NCI-H2081 (cell line): ENCODE data around the gene PKN1.
A peak's percentile ranks its signal among the peaks of the same experiment; 100 is the strongest.

Source experiments
- DNase-seq, 2 experiments: peaks; one replicate each; lab custom pipeline; 2025; lab: John Stamatoyannopoulos, UW

The PKN1 gene

GRCh38 chr19:14467391-14467790 lies 34.3 kb downstream of the PKN1 start:
- no peak for DNase-seq

DNA sequence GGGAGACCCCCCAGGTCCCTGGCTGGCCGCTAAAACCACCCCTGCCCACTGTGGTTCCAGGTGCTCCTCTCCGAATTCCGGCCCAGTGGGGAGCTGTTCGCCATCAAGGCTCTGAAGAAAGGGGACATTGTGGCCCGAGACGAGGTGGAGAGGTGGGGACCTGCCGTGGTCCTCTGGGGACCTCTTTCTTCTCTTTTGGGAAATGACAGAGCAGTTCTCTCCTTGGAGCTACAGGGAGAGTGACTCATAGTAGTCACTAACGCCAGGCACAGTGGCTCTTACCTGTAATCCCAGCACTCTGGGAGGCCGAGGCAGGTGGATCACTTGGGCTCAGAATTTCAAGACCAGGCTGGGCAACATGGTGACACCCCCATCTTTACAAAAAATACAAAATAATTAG lies 34.7 kb downstream of the PKN1 start:
- peak in 1 of 2 experiments; percentile 31 for DNase-seq

GRCh38 chr19:14470031-14470876 lies 37.1 kb downstream of the PKN1 start:
- DNase-seq = no peak

- no peak for DNase-seq
These were observed 38.5 kb downstream of the PKN1 start for GRCh38 chr19:14471436-14472187.

GRCh38 chr19:14472202-14472938 lies 39.3 kb downstream of the PKN1 start:
- peak; percentile 58 to 63 for DNase-seq

DNA sequence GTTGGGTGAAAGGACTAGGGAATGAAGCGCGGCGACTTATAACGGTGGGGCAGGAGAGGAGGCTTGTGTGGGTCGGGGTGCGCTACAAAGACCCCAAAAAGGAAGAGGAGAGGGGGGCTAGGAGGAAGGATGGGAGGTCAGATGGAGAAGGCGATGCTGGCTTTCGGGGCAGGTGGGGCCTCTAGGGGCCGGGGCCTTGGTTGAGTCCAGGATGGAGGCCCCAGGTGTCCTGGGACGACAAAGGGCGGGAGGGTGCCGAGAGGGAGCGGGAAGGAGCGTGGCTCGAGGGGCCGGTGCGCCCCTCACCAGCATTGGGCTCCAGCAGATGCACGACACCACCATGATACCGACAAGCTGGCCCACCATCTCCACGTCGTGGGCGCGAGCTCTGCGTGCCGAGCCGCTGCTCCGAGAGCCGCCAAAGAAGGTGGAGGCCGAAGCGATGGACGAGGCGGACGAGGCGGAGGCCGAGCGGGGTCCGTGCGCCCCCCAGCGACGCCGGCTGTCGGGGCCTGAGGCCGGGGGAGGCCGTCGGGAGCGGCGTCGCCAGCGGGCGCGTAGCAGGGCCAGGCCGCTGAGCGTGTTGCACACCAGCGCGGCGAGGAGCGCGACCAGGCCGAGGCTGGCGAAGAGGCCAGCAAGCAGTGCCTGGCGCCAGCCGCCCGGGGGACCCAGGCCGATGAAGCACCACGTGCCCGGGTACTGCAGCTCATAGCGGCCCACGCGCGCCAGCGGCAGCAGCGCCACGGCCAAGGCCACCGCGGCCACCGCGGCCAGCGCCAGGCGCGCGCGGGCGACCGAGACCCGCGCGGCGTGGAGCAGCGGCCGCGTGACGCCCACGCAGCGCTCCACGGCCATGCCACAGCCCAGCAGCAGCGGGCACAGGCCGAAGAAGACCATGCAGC lies 40.2 kb downstream of the PKN1 start:
- no peak for DNase-seq

DNA sequence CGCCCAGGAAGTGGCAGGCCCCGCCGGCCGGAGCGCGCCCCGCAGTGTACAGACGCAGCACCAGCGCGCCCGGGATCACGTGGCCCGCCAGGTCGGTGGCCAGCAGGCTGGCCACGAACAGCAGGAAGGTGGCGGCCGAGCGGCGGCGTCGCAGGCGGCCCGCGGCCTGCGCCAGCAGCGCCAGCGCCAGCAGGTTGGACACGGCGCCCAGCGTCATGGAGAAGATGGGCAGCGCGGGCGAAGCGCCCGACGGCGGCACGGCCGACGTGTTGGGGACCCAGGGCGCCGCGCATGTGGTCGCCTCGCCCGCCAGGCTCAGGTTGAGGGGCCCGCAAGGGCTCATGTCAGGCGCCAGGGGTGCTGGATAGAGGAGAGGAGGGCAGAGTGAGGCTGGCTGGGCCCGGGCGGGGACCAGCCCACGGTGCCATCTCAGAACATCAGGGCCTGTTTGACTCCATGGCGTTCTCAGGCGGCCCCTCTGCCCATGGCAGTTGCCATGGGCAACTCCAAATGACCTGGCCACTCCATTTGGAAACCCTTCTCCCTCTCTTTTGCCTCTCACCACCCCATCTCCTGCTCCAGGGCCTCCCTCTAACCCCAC lies 41.0 kb downstream of the PKN1 start:
- peak in 1 of 2 experiments; percentile 27 for DNase-seq

GRCh38 chr19:14474827-14475226 lies 41.7 kb downstream of the PKN1 start:
- DNase-seq = no peak

- DNase-seq = no peak
These were observed 42.4 kb downstream of the PKN1 start, which contains the start of gene PTGER1 for GRCh38 chr19:14475251-14476073. TSS of gene PTGER1 (minus strand) at chr19:14475354. CDS start at chr19:14474320, 1,034 bp downstream.

GRCh38 chr19:14476327-14476672 lies 43.2 kb downstream of the PKN1 start:
- DNase-seq = no peak

DNA sequence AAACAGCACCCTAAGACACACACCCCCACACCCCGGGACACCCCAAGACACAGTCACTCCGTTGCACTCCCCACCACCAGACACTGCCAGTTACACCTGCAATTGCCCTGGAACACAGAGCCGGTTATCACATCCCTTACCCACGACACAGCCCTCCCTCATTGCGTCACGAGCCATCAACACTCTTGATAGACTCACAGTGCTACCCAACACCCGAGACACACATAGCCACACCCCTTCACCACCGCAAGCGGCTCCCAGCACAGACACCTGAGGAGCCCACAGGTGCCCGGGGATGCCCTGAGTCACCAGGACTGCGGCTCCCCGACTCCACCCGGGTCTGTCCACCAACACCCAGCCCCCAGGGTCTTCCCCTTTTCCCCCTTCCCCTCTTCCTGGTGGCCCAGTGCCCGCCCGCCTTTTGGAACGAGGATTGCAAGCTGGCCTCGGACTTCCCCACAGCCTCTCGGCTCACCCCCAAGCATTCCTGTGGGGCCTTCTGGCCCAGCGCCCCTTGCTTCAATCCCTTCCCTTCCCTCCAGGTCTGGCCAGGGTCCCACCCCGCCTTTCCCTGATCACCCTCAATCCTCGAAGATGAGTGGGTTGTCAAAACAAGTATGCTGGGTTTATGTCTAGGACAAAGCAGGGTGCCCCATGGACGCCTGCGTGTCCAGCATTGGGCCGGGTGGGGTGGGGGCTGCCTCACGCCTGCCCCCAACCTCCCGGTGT lies 43.7 kb downstream of the PKN1 start:
- peak in 1 of 2 experiments; percentile 7 for DNase-seq

DNA sequence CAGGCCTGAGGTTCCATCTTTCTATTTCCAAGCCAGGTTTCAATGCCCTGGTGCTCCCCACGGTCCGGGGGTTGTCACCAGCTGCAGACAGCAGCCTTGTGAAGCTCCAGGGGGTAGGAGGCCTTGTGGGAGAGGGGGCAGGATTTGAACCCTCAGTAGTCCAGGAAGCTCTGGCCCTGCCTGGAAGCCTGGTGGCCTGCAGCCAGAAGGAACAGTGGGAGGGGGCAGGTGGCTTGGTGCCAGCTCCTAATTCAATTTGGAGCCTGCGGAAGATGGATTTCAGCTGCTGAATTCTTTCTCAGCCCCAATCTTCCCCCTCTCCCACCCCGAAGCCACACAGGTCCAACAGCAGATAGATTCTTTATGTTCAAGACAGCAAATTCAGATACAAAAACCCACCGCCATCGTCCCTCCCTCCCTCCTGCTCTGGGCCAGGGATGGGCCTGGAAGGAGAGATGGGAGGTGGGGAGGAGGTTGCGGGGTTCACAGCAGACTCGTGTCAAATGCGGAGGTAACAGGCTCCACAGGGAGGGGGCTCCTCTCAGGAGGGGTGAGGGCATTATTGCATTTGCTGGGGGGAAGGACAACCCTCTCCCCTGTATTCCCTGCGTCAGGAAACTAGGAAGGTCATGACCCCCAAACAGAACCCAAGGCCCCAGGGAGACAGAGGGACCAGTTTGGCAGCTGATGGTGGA lies 44.5 kb downstream of the PKN1 start:
- DNase-seq = no peak

DNA sequence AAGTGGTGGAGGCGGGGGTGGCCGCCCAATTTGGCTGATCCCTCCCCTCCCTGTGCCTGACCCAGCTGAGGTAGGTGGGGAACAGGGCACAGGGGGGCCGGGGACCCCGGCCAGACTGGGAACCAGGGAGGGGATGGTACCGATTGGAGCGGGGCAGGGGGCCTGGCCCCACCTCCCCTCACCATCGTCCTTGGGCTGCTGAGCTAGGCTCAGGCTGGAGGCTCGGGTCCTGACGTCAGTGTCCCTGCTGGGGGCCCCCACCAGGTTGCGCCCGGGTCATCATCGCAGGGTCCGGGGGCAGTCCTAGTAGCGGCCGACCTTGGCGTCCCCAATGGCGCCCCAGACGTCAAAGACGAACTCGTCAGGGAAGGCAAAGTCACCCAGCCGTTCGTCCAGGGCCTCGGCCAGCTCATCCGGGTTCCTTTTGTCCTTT lies 45.0 kb downstream of the PKN1 start:
- no peak for DNase-seq

DNA sequence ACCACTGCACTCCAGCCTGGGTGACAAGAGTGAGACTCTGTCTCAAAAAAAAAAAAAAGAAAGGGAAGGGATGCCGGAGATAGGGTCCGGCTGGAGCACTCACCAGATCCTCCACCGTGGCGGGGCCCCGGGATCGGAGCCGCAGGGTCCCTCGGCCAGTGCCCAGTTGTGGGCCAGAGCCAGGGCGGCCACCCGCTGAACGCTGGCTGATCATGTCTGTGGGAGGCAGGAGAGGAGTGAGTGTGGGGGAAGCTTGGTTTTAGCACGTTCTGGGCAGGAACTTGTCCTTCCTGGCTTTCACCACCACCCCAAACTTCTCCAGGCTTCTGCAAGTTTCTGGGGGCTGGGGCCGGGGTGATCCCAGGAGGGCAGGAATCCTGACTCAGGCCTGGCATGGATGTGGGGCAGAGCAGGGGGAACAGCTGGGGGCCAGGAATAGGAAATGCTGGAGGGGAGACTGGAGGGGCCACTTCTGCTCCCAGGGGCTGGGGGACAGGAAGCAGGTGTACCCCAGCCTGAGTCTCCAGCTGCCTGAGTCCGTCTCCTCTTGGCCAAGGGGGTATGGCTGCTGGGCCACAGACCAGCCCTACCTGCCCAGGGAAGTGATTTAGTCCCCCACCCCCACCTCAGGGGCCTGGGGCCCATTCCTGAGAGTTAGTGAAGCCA lies 46.3 kb downstream of the PKN1 start:
- no peak for DNase-seq

DNA sequence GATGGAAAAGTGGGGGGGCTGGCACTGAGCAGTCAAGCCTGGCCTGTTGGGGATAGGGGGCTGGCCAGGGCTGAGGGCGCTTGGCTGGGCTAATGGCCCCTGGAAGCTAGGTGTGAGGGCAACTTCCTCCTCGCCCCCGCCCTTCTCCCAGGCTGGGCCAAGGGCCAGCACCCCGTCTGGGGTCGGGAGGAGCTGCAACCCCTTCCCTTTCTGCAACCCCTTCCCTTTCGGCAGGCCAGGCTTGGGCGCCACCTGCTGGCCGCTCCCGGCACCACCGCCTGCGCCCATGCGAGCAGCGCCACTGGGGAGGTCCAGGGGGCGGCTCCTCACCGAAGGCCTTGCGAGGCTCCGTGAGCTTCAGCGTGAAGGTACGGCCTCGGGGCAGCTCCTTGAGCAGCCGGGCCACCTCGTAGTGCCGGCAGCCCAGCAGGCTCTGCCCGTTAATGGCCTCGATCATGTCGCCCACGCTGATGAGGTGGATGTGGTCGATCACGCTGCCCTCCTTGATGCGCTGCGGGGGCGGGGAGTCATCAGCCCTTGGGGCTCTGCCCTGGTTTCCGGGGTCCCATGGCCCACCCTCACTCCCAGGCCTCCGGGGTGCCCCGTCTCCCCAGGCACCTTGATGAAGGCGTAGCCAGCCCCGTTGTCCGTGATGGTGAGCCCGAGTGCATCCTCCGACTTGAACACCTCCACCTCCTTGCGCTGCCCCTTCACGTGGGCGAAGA lies 47.0 kb downstream of the PKN1 start:
- no peak for DNase-seq

DNA sequence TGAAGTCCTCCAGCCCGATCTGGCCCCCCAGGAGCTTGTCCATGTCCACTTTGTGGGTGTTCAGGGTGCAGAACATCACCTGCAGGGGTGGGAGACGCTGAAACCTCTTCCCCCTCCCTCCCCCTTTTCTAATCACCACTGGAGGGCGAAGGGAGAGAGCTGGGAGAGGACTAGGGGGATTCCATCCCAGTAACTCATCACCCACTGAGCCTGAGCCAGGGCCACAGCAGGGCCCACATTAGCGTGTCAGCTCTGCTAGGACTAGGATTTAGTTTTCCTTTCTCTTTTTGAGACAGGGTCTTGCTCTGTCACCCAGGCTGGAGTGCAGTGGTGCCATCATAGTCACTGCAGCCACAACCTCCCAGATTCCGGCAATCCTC lies 47.6 kb downstream of the PKN1 start:
- no peak for DNase-seq

GRCh38 chr19:14482172-14482941 lies 49.3 kb downstream of the PKN1 start:
- no peak for DNase-seq
